HepG2 (cell line): Measurements from ENCODE around the gene COQ5. TPM values are rescaled to one million over a fixed set of nuclear protein-coding genes. Genes with fewer than 3 reads are reported as not detected.
A peak's percentile ranks its signal among the peaks of the same experiment; 100 is the strongest.

ENCODE experiments used
- ATAC-seq: fragments of 200-7000 bp; cut with Tn5 transposase; 3 replicates; pipeline ENCODE4 v1.9.1; 2020; ENCODE audit warnings: mild to moderate bottlenecking, moderate library complexity
- BruUV-seq: library from RNA; stranded (reverse); fragments of 400-500 nt; replicated peaks from 2 replicates; lab custom pipeline; 2021; lab: Mats Ljungman, UMichigan
- CTCF ChIA-PET: fragments of 300-600 bp; formaldehyde crosslinking; extraction: SDS; loops from one replicate; lab custom pipeline; 2021; ENCODE audit warnings: low total read pairs, inconsistent platforms, low intra/inter-chr PET ratio; lab: Yijun Ruan, JAX
- POLR2A ChIA-PET: fragments of 350-600 bp; sonication (Branson Sonifier 250); formaldehyde crosslinking; loops from one replicate; lab custom pipeline; 2020; ENCODE audit warnings: antibody characterized with exemption, inconsistent platforms; lab: Yijun Ruan, JAX
- DNase-seq: peaks from one replicate; pipeline ENCODE4 v3.0.0-alpha.2; 2015; ENCODE audit warnings: low spot score
- FAIRE-seq: peaks from 3 replicates; lab custom pipeline; 2011; peaks lifted over from hg19 to GRCh38; lab: Jason Lieb, UNC
- H2AFZ ChIP-seq: one replicate; pipeline ENCODE4 v1.6.1; 2011; ENCODE audit warnings: low read length, inconsistent platforms
- H3K27ac ChIP-seq: fragments of 300-600 bp; 3 replicates; pipeline ENCODE4 v1.8.0; 2011; ENCODE audit warnings: mixed run types, mild to moderate bottlenecking, mixed read lengths, low read length, inconsistent platforms; ENCODE audit not compliant: insufficient read depth; ENCODE audit errors: extremely low read length
- H3K27me3 ChIP-seq, 2 experiments: fragments of 200-600 bp in 1 of 2; 2 replicates in 1 of 2; 3 replicates in 1 of 2; pipeline versions ENCODE4 v1.6.0 to v1.8.0; 2011; ENCODE audit warnings: low read length in 2 of 2, mild to moderate bottlenecking in 2 of 2, moderate library complexity in 2 of 2, inconsistent platforms in 1 of 2; ENCODE audit not compliant: insufficient read depth in 2 of 2, control insufficient read depth in 1 of 2
- H3K36me3 ChIP-seq, 2 experiments: fragments of 200-600 bp in 1 of 2; replicated peaks in 1 of 2; 2 replicates in 1 of 2; 3 replicates in 1 of 2; pipeline versions ENCODE4 v1.5.1 to v1.8.0; 2011; ENCODE audit warnings: low read length in 2 of 2, inconsistent platforms in 1 of 2; ENCODE audit not compliant: insufficient read depth in 2 of 2, control insufficient read depth in 1 of 2
- H3K4me1 ChIP-seq: 2 replicates; pipeline ENCODE4 v1.5.1; 2012; ENCODE audit warnings: low read length, inconsistent platforms; ENCODE audit not compliant: insufficient read depth
- H3K4me2 ChIP-seq: 2 replicates; pipeline ENCODE4 v1.6.0; 2011; ENCODE audit warnings: low read depth, low read length, inconsistent platforms
- H3K4me3 ChIP-seq, 3 experiments: fragments of 200-600 bp in 1 of 3; sonication (generic), shearing (Covaris generic) in 1 of 3; replicated peaks in 1 of 3; 2 replicates each; pipeline ENCODE4 v1.5.1; 2011 to 2016; ENCODE audit warnings: low read length in 3 of 3, inconsistent platforms in 2 of 3, low read depth in 2 of 3, mild to moderate bottlenecking in 2 of 3, control low read depth in 1 of 3, mixed read lengths in 1 of 3; ENCODE audit not compliant: insufficient read depth in 1 of 3
- H3K79me2 ChIP-seq: one replicate; pipeline ENCODE4 v1.6.1; 2011; ENCODE audit warnings: low read length, inconsistent platforms; ENCODE audit not compliant: insufficient read depth
- H3K9ac ChIP-seq: 2 replicates; pipeline ENCODE4 v1.6.0; 2011; ENCODE audit warnings: mild to moderate bottlenecking, low read depth, low read length, inconsistent platforms; ENCODE audit not compliant: insufficient read depth
- H3K9me3 ChIP-seq: 2 replicates; pipeline ENCODE4 v1.5.1; 2012; ENCODE audit warnings: mild to moderate bottlenecking, low read length
- H4K20me1 ChIP-seq: 2 replicates; pipeline ENCODE4 v1.6.0; 2011; ENCODE audit warnings: inconsistent platforms, mild to moderate bottlenecking, low read length, moderate library complexity; ENCODE audit not compliant: insufficient read depth
- NCOA2 ChIP-seq: sonication (generic); formaldehyde crosslinking; IDR thresholded peaks from 2 replicates; pipeline ENCODE4 v1.8.0; 2022; ENCODE audit warnings: inconsistent platforms
- POLR2G ChIP-seq: fragments of 200-400 bp; formaldehyde crosslinking; IDR thresholded peaks from 2 replicates; pipeline ENCODE4 v1.6.1; 2018; ENCODE audit warnings: mild to moderate bottlenecking, low read depth, low read length, moderate library complexity
- SMC3 ChIP-seq: IDR thresholded peaks from 2 replicates; pipeline ENCODE4 v1.6.1; 2011; ENCODE audit warnings: low read length, improper control_type of control experiment
- SOX6 ChIP-seq, 2 experiments: fragments of 450-650 bp in 1 of 2; sonication (generic) in 1 of 2; formaldehyde crosslinking in 1 of 2; IDR thresholded peaks; 2 replicates each; pipeline versions ENCODE4 v1.4.0 to v1.6.1; 2017 to 2020; ENCODE audit warnings: antibody characterized with exemption in 1 of 2, mild to moderate bottlenecking in 1 of 2, missing genetic modification reagents in 1 of 2
- ZNF468 ChIP-seq: sonication (generic); formaldehyde crosslinking; IDR thresholded peaks from 2 replicates; pipeline ENCODE4 v1.8.0; 2022; ENCODE audit warnings: mild to moderate bottlenecking, moderate library complexity, missing genetic modification reagents
- ZNF580 ChIP-seq: IDR thresholded peaks from 2 replicates; pipeline ENCODE4 v1.6.1; 2016; ENCODE audit warnings: low read depth, borderline replicate concordance
- ZNF777 ChIP-seq: sonication (generic); formaldehyde crosslinking; IDR thresholded peaks from 2 replicates; pipeline ENCODE4 v1.4.0; 2020; ENCODE audit warnings: missing genetic modification reagents
- WGBS: methylation state at CpG from one replicate; pipeline ENCODE4 v1.1.6; 2017; ENCODE audit warnings: low lambda C conversion rate; 5-methylcytosine and 5-hydroxymethylcytosine counted together
- in situ Hi-C: cut with HindIII; loops from 2 replicates; pipeline ENCODE4 v1.10.0; 2017; ENCODE audit warnings: low pct_unique_long_range_greater_than_20kb; ENCODE audit not compliant: extremely low pct_ligation_motif_present
- intact Hi-C: fragments of 100-400 bp; cut with micrococcal nuclease; formaldehyde crosslinking; loops from one replicate; pipeline ENCODE4 v1.10.0; 2022; ENCODE audit not compliant: unreplicated experiment
- polyA plus RNA-seq, 8 experiments: library from polyadenylated mRNA; depleted of rRNA in 3 of 8; stranded (reverse) in 7 of 8; unstranded in 1 of 8; fragments of >200 nt; fragmentation: Illumina TruSeq in 4 of 8; extraction: Trizol in 4 of 8; gene quantifications; 2 replicates each; pipeline versions ENCODE4 v1.2.1 to v1.2.3, GENCODE V29; 2011 to 2016; ENCODE audit warnings: low read depth in 4 of 8, missing spikeins in 1 of 8, mixed read lengths in 1 of 8; ENCODE audit not compliant: insufficient read depth in 1 of 8
- total RNA-seq, 5 experiments: library from RNA; depleted of rRNA; stranded (reverse); fragments of >200 nt; fragmentation: Illumina TruSeq; extraction: Trizol; gene quantifications; 2 replicates each; pipeline ENCODE4 v1.2.3, GENCODE V29; 2016; ENCODE audit warnings: low read depth in 1 of 5
- TF ChIP-seq, protein P1 (sequence below): sonication (generic); formaldehyde crosslinking; IDR thresholded peaks from 2 replicates; pipeline ENCODE4 v1.5.0; 2020; ENCODE audit warnings: mild to moderate bottlenecking, missing genetic modification reagents, moderate library complexity
- TF ChIP-seq, protein P2 (sequence below): fragments of 450-650 bp; IDR thresholded peaks from 2 replicates; pipeline ENCODE4 v1.6.1; 2017; ENCODE audit warnings: mild to moderate bottlenecking
- TF ChIP-seq, protein P3 (sequence below): sonication (generic); formaldehyde crosslinking; IDR thresholded peaks from 2 replicates; pipeline ENCODE4 v1.4.0; 2020; ENCODE audit warnings: missing genetic modification reagents
- TF ChIP-seq, protein P4 (sequence below): sonication (generic); formaldehyde crosslinking; IDR thresholded peaks from 2 replicates; pipeline ENCODE4 v1.4.0; 2020; ENCODE audit warnings: missing genetic modification reagents

Gene COQ5
- total and polyA plus RNA-seq, 2 of the 13 experiments (the other 11 are each of a cell fraction or from before 2014, with no cell fraction given), result 36.4 to 41.5 TPM

- Histone ChIP-seq H3K9me3 (no peaks in the 10 kb centered on the region), H4K20me1 (peaks cover 30% of the 10 kb centered on the region), H3K9ac (no peak overlapping the region), H3K79me2 (peaks cover 43% of the 10 kb centered on the region), H3K36me3 (peaks cover 18 to 50% of the 10 kb centered on the region in 2 experiments), H3K4me3 (no peak overlapping the region), H2AFZ (no peak overlapping the region), H3K27me3 (no peaks in the 10 kb centered on the region; a peak in 1 of 5 replicates), H3K4me1 (peaks cover 39% of the 10 kb centered on the region), H3K27ac (no peak overlapping the region), H3K4me2 (no peak overlapping the region; the same call in 1 of the 2 replicates)
- ATAC-seq (peak; percentile 19; the same call in 2 of the 3 replicates), FAIRE-seq (no peak), DNase-seq (peak; percentile 27)
- intact Hi-C loops (loop anchor here (2.0 kb wide), 1 partner anchor 28 kb away; the partner anchor contains the start of gene COX6A1), in situ Hi-C loops (no loop called here)
- BruUV-seq, result no TSS peak
- WGBS, result 88% methylated on average over 8 of the region's 8 CpGs
- CTCF ChIA-PET, result interaction anchor here (0.9 kb wide), 1 partner anchor 110 kb away, joined by 3 read pairs; no protein-coding TSS in a partner anchor
- POLR2A ChIA-PET, result interaction anchor here (0.6 to 1.9 kb wide), 7 partner anchors 9 to 29 kb away, joined by 3 to 6 read pairs (median 3); partner anchors contain the start of genes COX6A1, GATC and TRIAP1
- TF ChIP-seq SOX6 (IDR thresholded peaks at IDR 0.05) (no peak), SOX6 (CRISPR knock-in tag; IDR thresholded peaks at IDR 0.05) (0 out of 2 replicates have a peak, but pooled peaks have one; percentile 12), NCOA2 (no peak), ZNF777 (CRISPR knock-in tag) (no peak), SMC3 (peak; percentile 36; the same call in 1 of the 2 replicates), ZNF580 (CRISPR knock-in tag) (no peak), ZNF468 (CRISPR knock-in tag) (no peak), POLR2G (no peak)
- TF ChIP-seq, protein P1, sequence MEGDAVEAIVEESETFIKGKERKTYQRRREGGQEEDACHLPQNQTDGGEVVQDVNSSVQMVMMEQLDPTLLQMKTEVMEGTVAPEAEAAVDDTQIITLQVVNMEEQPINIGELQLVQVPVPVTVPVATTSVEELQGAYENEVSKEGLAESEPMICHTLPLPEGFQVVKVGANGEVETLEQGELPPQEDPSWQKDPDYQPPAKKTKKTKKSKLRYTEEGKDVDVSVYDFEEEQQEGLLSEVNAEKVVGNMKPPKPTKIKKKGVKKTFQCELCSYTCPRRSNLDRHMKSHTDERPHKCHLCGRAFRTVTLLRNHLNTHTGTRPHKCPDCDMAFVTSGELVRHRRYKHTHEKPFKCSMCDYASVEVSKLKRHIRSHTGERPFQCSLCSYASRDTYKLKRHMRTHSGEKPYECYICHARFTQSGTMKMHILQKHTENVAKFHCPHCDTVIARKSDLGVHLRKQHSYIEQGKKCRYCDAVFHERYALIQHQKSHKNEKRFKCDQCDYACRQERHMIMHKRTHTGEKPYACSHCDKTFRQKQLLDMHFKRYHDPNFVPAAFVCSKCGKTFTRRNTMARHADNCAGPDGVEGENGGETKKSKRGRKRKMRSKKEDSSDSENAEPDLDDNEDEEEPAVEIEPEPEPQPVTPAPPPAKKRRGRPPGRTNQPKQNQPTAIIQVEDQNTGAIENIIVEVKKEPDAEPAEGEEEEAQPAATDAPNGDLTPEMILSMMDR (CRISPR knock-in tag), result peak; percentile 70
- TF ChIP-seq, protein P2, sequence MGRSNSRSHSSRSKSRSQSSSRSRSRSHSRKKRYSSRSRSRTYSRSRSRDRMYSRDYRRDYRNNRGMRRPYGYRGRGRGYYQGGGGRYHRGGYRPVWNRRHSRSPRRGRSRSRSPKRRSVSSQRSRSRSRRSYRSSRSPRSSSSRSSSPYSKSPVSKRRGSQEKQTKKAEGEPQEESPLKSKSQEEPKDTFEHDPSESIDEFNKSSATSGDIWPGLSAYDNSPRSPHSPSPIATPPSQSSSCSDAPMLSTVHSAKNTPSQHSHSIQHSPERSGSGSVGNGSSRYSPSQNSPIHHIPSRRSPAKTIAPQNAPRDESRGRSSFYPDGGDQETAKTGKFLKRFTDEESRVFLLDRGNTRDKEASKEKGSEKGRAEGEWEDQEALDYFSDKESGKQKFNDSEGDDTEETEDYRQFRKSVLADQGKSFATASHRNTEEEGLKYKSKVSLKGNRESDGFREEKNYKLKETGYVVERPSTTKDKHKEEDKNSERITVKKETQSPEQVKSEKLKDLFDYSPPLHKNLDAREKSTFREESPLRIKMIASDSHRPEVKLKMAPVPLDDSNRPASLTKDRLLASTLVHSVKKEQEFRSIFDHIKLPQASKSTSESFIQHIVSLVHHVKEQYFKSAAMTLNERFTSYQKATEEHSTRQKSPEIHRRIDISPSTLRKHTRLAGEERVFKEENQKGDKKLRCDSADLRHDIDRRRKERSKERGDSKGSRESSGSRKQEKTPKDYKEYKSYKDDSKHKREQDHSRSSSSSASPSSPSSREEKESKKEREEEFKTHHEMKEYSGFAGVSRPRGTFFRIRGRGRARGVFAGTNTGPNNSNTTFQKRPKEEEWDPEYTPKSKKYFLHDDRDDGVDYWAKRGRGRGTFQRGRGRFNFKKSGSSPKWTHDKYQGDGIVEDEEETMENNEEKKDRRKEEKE, result no peak
- TF ChIP-seq, protein P3, sequence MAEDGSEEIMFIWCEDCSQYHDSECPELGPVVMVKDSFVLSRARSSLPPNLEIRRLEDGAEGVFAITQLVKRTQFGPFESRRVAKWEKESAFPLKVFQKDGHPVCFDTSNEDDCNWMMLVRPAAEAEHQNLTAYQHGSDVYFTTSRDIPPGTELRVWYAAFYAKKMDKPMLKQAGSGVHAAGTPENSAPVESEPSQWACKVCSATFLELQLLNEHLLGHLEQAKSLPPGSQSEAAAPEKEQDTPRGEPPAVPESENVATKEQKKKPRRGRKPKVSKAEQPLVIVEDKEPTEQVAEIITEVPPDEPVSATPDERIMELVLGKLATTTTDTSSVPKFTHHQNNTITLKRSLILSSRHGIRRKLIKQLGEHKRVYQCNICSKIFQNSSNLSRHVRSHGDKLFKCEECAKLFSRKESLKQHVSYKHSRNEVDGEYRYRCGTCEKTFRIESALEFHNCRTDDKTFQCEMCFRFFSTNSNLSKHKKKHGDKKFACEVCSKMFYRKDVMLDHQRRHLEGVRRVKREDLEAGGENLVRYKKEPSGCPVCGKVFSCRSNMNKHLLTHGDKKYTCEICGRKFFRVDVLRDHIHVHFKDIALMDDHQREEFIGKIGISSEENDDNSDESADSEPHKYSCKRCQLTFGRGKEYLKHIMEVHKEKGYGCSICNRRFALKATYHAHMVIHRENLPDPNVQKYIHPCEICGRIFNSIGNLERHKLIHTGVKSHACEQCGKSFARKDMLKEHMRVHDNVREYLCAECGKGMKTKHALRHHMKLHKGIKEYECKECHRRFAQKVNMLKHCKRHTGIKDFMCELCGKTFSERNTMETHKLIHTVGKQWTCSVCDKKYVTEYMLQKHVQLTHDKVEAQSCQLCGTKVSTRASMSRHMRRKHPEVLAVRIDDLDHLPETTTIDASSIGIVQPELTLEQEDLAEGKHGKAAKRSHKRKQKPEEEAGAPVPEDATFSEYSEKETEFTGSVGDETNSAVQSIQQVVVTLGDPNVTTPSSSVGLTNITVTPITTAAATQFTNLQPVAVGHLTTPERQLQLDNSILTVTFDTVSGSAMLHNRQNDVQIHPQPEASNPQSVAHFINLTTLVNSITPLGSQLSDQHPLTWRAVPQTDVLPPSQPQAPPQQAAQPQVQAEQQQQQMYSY, result no peak
- TF ChIP-seq, protein P4, sequence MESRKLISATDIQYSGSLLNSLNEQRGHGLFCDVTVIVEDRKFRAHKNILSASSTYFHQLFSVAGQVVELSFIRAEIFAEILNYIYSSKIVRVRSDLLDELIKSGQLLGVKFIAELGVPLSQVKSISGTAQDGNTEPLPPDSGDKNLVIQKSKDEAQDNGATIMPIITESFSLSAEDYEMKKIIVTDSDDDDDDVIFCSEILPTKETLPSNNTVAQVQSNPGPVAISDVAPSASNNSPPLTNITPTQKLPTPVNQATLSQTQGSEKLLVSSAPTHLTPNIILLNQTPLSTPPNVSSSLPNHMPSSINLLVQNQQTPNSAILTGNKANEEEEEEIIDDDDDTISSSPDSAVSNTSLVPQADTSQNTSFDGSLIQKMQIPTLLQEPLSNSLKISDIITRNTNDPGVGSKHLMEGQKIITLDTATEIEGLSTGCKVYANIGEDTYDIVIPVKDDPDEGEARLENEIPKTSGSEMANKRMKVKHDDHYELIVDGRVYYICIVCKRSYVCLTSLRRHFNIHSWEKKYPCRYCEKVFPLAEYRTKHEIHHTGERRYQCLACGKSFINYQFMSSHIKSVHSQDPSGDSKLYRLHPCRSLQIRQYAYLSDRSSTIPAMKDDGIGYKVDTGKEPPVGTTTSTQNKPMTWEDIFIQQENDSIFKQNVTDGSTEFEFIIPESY (CRISPR knock-in tag), result no peak
Measured at GRCh38 chr12:120466560-120467315, 62.2 kb downstream of the COQ5 start.
